Ovary (tissue), 9 donors: ENCODE data around the gene RERG. TPM values are rescaled to one million over a fixed set of nuclear protein-coding genes. Genes with fewer than 3 reads are reported as not detected.

Source experiments
- DNase-seq, 5 donors: peaks; one replicate each; pipeline ENCODE4 v3.0.0-alpha.2; 2019 to 2020
- H3K27ac ChIP-seq, 2 donors: fragments of 200-600 bp; one replicate each; pipeline versions ENCODE4 v1.5.1 to v1.8.0; 2019 to 2022
- H3K27me3 ChIP-seq: fragments of 200-600 bp; one replicate; pipeline ENCODE4 v1.8.0; 2022
- H3K36me3 ChIP-seq: fragments of 200-600 bp; sonication (generic); one replicate; pipeline ENCODE4 v1.5.1; 2019
- H3K4me1 ChIP-seq: one replicate; pipeline ENCODE4 v1.8.1; 2013; ENCODE audit warnings: mild to moderate bottlenecking, moderate library complexity; ENCODE audit not compliant: insufficient read depth
- H3K4me3 ChIP-seq: fragments of 200-600 bp; sonication (generic); one replicate; pipeline ENCODE4 v1.5.1; 2017
- H3K9me3 ChIP-seq, 2 donors: fragments of 200-600 bp in 1 of 2; sonication (generic) in 1 of 2; one replicate each; pipeline versions ENCODE4 v1.5.1 to v1.8.1; 2013 to 2019; ENCODE audit warnings: mild to moderate bottlenecking in 1 of 2, moderate library complexity in 1 of 2
- CTCF ChIP-seq, 3 donors: fragments of 450-650 bp in 2 of 3; fragments of 200-600 bp in 1 of 3; IDR thresholded peaks; one replicate each; pipeline versions ENCODE4 v1.5.1 to v1.8.0; 2016 to 2022; ENCODE audit warnings: antibody characterized with exemption in 3 of 3, mild to moderate bottlenecking in 1 of 3
- EP300 ChIP-seq: sonication (generic); formaldehyde crosslinking; IDR thresholded peaks from one replicate; pipeline ENCODE4 v1.6.1; 2017; ENCODE audit warnings: antibody characterized with exemption
- POLR2A ChIP-seq: fragments of 450-650 bp; IDR thresholded peaks from one replicate; pipeline ENCODE4 v1.6.1; 2017; ENCODE audit warnings: antibody characterized with exemption, mild to moderate bottlenecking, moderate library complexity
- WGBS, 3 donors: extraction: QIAGEN DNeasy Blood & Tissue Kit in 1 of 3; methylation state at CpG; one replicate each; pipeline versions ENCODE4 v1.1.5 to v1.1.7; 2013 to 2017; 5-methylcytosine and 5-hydroxymethylcytosine counted together
- intact Hi-C, 4 donors: fragments of 100-400 bp; cut with DNase I; formaldehyde crosslinking; loops; one replicate each; pipeline versions ENCODE4 v1.11.0 to v1.15.1; 2022 to 2023
- polyA plus RNA-seq, 2 donors: library from polyadenylated mRNA; stranded (reverse); fragments of 200-250 nt in 1 of 2; fragments of 350-450 nt in 1 of 2; fragmentation: Illumina TruSeq in 1 of 2; extraction: RNeasy Lipid Tissue Mini Kit (QIAGEN cat#74804) in 1 of 2; gene quantifications; one replicate each; pipeline ENCODE4 v1.2.3, GENCODE V29; 2013 to 2014
- total RNA-seq, 7 donors: library from RNA; depleted of rRNA in 2 of 7; stranded (reverse); fragments of >200 nt in 2 of 7; fragmentation: NEBNext Ultra II Directional in 3 of 7; extraction: Animal tissue kit (Norgen Biotek cat#: 25700) in 3 of 7; gene quantifications; one replicate each; pipeline versions ENCODE4 v1.1.0 to v1.2.4, GENCODE V29; 2016 to 2023
- donor health status: DM: no; HTN: no; CAD: no; lungs with moderate emphysema.
- donor health status: DM: no; HTN: no; CAD: no.
- donor health status: Bipolar disorder and iron deficiency.
- donor health status: DM: yes; HTN: yes; CAD: no.
- donor health status: DM: no; HTN: no; CAD: no.
- donor health status: DM: yes; HTN: yes; CAD: no.

RERG gene
- total and polyA plus RNA-seq, 9 donors: 12.9 to 96.8 (median 36.7) TPM

GRCh38 chr12:15146585-15146984 lies 74.6 kb downstream of the RERG start:
- 3 to 6% (median 3%) methylated on average over 3 of the region's 3 CpGs for WGBS, 3 donors
- Histone ChIP-seq H3K36me3 (no peaks in the 10 kb centered on the region), H3K27ac (no peak overlapping the region), H3K27me3 (no peaks in the 10 kb centered on the region), H3K4me3 (no peak overlapping the region), H3K9me3 (no peaks in the 10 kb centered on the region), H3K4me1 (peaks cover 8% of the 10 kb centered on the region)
- TF ChIP-seq POLR2A (no peak), CTCF (IDR thresholded peaks at IDR 0.05) (no peak), EP300 (no peak)
- DNase-seq: peak in 1 of 5 donors; percentile 19
- intact Hi-C loops: no loop called here

GRCh38 chr12:15143467-15143866 lies 77.8 kb downstream of the RERG start:
- no peaks in the 10 kb centered on the region for H3K36me3 ChIP-seq
- no peak overlapping the region for H3K4me3 ChIP-seq
- H3K4me1 ChIP-seq: peaks cover 8% of the 10 kb centered on the region
- no peak for DNase-seq
- no peaks in the 10 kb centered on the region for H3K9me3 ChIP-seq
- no peak overlapping the region for H3K27ac ChIP-seq
- H3K27me3 ChIP-seq: no peaks in the 10 kb centered on the region
- TF ChIP-seq CTCF (IDR thresholded peaks at IDR 0.05) (no peak), POLR2A (no peak), EP300 (no peak)
- intact Hi-C loops: no loop called here

- Histone ChIP-seq H3K4me1 (peaks cover 8% of the 10 kb centered on the region), H3K36me3 (no peaks in the 10 kb centered on the region), H3K27ac (no peak overlapping the region), H3K9me3 (no peaks in the 10 kb centered on the region), H3K4me3 (no peak overlapping the region), H3K27me3 (no peaks in the 10 kb centered on the region)
- intact Hi-C loops: no loop called here
- no peak for DNase-seq
- TF ChIP-seq CTCF (IDR thresholded peaks at IDR 0.05) (no peak), POLR2A (no peak), EP300 (no peak)
- 83 to 93% (median 89%) methylated on average over 2 of the region's 2 CpGs for WGBS, 3 donors
Observed at GRCh38 chr12:15142711-15143110, 78.5 kb downstream of the RERG start.

- intact Hi-C loops: no loop called here
- no peaks in the 10 kb centered on the region for H3K27me3 ChIP-seq
- no peak for TF ChIP-seq POLR2A
- no peak for TF ChIP-seq CTCF (IDR thresholded peaks at IDR 0.05)
- TF ChIP-seq EP300: no peak
- 62 to 77% (median 67%) methylated on average over 3 of the region's 3 CpGs for WGBS, 3 donors
- no peaks in the 10 kb centered on the region for H3K36me3 ChIP-seq
- H3K27ac ChIP-seq: no peak overlapping the region
- H3K9me3 ChIP-seq: no peaks in the 10 kb centered on the region
- no peak for DNase-seq
- H3K4me1 ChIP-seq: no peaks in the 10 kb centered on the region
- no peak overlapping the region for H3K4me3 ChIP-seq
Observed at GRCh38 chr12:15131431-15131830, 89.8 kb downstream of the RERG start.

- no peaks in the 10 kb centered on the region for H3K27me3 ChIP-seq
- no peaks in the 10 kb centered on the region for H3K36me3 ChIP-seq
- TF ChIP-seq CTCF (IDR thresholded peaks at IDR 0.05) (no peak), POLR2A (no peak), EP300 (no peak)
- intact Hi-C loops: no loop called here
- H3K4me3 ChIP-seq: no peak overlapping the region
- no peak overlapping the region for H3K27ac ChIP-seq
- no peaks in the 10 kb centered on the region for H3K9me3 ChIP-seq
- H3K4me1 ChIP-seq: no peaks in the 10 kb centered on the region
- no peak for DNase-seq
Observed at GRCh38 chr12:15130541-15130940, 90.7 kb downstream of the RERG start.
